HCT116 (cell line): ENCODE data around the gene NYAP1.
"Not testable (repeated sequence)": the region's sequence is repeated elsewhere in the genome, so short reads cannot be mapped to it uniquely, and the experiment has no call there.

ENCODE experiments used
- ATF3 ChIP-seq: IDR thresholded peaks from 2 replicates; pipeline ENCODE4 v1.6.1; 2012
- CTCF ChIP-seq, 3 experiments: fragments of 200-600 bp in 1 of 3; sonication (generic) in 1 of 3; IDR thresholded peaks in 2 of 3; conservative IDR thresholded peaks in 1 of 3; 2 replicates each; pipeline ENCODE4 v1.5.1; 2012 to 2017; ENCODE audit warnings: low read depth in 2 of 3, low read length in 2 of 3, antibody characterized with exemption in 1 of 3, borderline replicate concordance in 1 of 3, control low read depth in 1 of 3, mild to moderate bottlenecking in 1 of 3, mixed read lengths in 1 of 3, mixed run types in 1 of 3, moderate library complexity in 1 of 3; ENCODE audit not compliant: insufficient read depth in 1 of 3
- EZH2 ChIP-seq: fragments of 200-600 bp; sonication (generic); IDR thresholded peaks from 2 replicates; pipeline ENCODE4 v1.6.1; 2017; ENCODE audit warnings: antibody characterized with exemption, mixed run types
- EZH2phosphoT487 ChIP-seq: fragments of 200-600 bp; IDR thresholded peaks from 2 replicates; pipeline ENCODE4 v1.6.1; 2018; ENCODE audit warnings: antibody characterized with exemption, borderline replicate concordance
- FOSL1 ChIP-seq: IDR thresholded peaks from 2 replicates; pipeline ENCODE4 v1.6.1; 2012; ENCODE audit warnings: low read depth
- MAX ChIP-seq: IDR thresholded peaks from 2 replicates; pipeline ENCODE4 v1.6.1; 2012
- POLR2A ChIP-seq: IDR thresholded peaks from 2 replicates; pipeline ENCODE4 v1.7.0; 2011; ENCODE audit warnings: borderline replicate concordance; ENCODE audit not compliant: insufficient read depth, insufficient read length; ENCODE audit errors: extremely low read depth
- POLR2AphosphoS5 ChIP-seq: IDR thresholded peaks from 2 replicates; pipeline ENCODE4 v1.6.1; 2011; ENCODE audit warnings: mild to moderate bottlenecking, low read depth, low read length, moderate library complexity
- RAD21 ChIP-seq: IDR thresholded peaks from 2 replicates; pipeline ENCODE4 v1.6.1; 2012; ENCODE audit warnings: low read depth, mild to moderate bottlenecking
- REST ChIP-seq: IDR thresholded peaks from 2 replicates; pipeline ENCODE4 v1.6.1; 2012; ENCODE audit warnings: low read depth
- SIN3A ChIP-seq: IDR thresholded peaks from 2 replicates; pipeline ENCODE4 v1.6.1; 2012; ENCODE audit warnings: low read depth
- SP1 ChIP-seq: IDR thresholded peaks from 2 replicates; pipeline ENCODE4 v1.6.1; 2012; ENCODE audit warnings: low read depth
- ZFX ChIP-seq: fragments of 450-650 bp; IDR thresholded peaks from 2 replicates; pipeline ENCODE4 v1.6.1; 2017

DNA sequence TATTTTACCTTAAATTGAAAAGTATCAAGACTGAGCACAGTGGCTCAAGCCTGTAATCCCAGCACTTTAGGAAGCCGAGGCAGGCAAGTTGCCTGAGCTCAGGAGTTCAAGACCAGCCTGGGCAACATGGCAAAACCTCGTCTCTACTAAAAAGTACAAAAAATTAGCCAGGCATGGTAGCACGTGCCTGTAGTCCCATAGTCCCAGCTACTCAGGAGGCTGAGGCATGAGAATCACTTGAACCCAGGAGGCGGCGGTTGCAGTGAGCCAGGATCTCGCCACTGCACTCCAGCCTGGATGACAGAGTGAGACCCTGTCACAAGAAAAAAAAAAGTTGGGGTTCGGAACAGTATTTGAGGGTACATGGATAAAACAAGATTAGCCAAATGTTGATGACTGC, 44.5 kb upstream of the NYAP1 start:
- TF ChIP-seq POLR2AphosphoS5; EZH2; CTCF (IDR thresholded peaks at IDR 0.05 in 2 of 3, conservative IDR thresholded peaks at IDR 0.05 in 1 of 3; ENCODE audit: borderline replicate concordance in 1 of 3, insufficient read depth in 1 of 3, low read depth in 2 of 3, low read length in 2 of 3); SIN3A; POLR2A; EZH2phosphoT487; ZFX; RAD21; MAX; SP1; ATF3; REST; FOSL1: not testable (repeated sequence)
